OCI-LY3 (cell line): ENCODE results near the gene WHRN.

Source experiments
- EZH2phosphoT487 ChIP-seq: fragments of 200-600 bp; shearing (Covaris generic); IDR thresholded peaks from 2 replicates; pipeline ENCODE4 v1.6.1; 2018; ENCODE audit warnings: antibody characterized with exemption, mixed run types, low read depth
- TF ChIP-seq, protein P1 (sequence below): fragments of 200-600, 300-600 bp; sonication (generic); IDR thresholded peaks from 2 replicates; pipeline ENCODE4 v1.5.1; 2014; ENCODE audit warnings: antibody characterized with exemption, low read length, low read depth

DNA sequence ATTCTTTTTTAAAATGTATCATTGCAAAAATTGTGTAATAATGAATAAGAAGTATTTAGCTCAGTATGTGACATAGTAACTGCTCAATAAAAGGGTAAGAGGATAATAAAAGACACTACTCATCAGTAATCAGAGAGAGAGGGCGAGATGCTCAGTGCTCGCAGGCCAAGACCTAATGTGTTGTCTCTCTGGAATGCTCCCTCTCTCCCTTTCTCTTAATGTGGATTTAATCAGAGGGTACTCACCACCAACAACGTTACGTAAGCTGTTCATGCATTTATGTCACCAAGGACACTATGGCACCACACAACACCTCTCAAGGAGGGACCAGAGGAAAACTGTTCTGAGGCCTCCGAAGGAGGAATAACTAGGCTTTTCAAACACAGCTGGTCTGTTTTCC is 42.5 kb downstream of the WHRN start:
- TF ChIP-seq, protein P1, sequence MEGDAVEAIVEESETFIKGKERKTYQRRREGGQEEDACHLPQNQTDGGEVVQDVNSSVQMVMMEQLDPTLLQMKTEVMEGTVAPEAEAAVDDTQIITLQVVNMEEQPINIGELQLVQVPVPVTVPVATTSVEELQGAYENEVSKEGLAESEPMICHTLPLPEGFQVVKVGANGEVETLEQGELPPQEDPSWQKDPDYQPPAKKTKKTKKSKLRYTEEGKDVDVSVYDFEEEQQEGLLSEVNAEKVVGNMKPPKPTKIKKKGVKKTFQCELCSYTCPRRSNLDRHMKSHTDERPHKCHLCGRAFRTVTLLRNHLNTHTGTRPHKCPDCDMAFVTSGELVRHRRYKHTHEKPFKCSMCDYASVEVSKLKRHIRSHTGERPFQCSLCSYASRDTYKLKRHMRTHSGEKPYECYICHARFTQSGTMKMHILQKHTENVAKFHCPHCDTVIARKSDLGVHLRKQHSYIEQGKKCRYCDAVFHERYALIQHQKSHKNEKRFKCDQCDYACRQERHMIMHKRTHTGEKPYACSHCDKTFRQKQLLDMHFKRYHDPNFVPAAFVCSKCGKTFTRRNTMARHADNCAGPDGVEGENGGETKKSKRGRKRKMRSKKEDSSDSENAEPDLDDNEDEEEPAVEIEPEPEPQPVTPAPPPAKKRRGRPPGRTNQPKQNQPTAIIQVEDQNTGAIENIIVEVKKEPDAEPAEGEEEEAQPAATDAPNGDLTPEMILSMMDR: no peak
- no peak for TF ChIP-seq EZH2phosphoT487
